HAP-1 (cell line): ENCODE results near the gene CSF1R.

ENCODE experiments used
- DNase-seq, 2 experiments: peaks; one replicate each; pipeline ENCODE4 v3.0.0-alpha.2; 2016 to 2020; ENCODE audit warnings: low spot score in 2 of 2
- H3K27me3 ChIP-seq: fragments of 250-450 bp; sonication (Bioruptor Pico); 2 replicates; pipeline ENCODE4 v1.5.1; 2020; ENCODE audit warnings: low read depth, mild to moderate bottlenecking, moderate library complexity
- H3K36me3 ChIP-seq: fragments of 250-450 bp; sonication (Bioruptor Pico); replicated peaks from 2 replicates; pipeline ENCODE4 v1.5.1; 2020; ENCODE audit warnings: mild to moderate bottlenecking
- H3K4me1 ChIP-seq: fragments of 250-450 bp; sonication (Bioruptor Pico); 2 replicates; pipeline ENCODE4 v1.5.1; 2020; ENCODE audit warnings: mild to moderate bottlenecking
- H3K4me3 ChIP-seq: fragments of 250-450 bp; sonication (Bioruptor Pico); 2 replicates; pipeline ENCODE4 v1.5.1; 2020; ENCODE audit warnings: mild to moderate bottlenecking, moderate library complexity
- H3K9me3 ChIP-seq: fragments of 250-450 bp; sonication (Bioruptor Pico); 2 replicates; pipeline ENCODE4 v1.5.1; 2020; ENCODE audit warnings: mild to moderate bottlenecking, moderate library complexity
- in situ Hi-C: fragments of 300-500 bp; cut with MboI; formaldehyde crosslinking; loops from 3 replicates; pipeline ENCODE4 v1.14.3; 2020; ENCODE audit warnings: low sequenced_read_pairs, inconsistent platforms, mixed read lengths

CSF1R gene

DNA sequence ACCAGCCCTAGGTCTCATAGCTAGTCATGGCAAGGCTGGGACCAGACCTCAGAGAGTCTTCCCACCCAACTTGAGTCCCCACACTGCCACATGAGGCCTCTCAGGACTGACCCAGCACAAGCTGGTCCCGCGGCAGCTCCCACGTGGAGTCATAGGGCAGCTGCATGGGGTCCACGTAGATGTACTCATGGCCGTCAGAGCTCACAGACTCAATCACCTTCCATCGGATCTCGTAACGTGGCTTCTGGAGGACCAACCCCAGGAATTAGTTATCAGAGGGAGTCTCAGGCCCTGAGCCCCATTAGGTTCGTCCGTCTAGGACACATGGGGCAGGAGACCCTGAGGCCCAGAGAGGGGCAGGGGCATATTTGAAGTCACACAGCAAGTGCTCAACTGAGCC, 39.0 kb upstream of the CSF1R start:
- H3K9me3 ChIP-seq, result no peaks in the 10 kb centered on the region
- H3K27me3 ChIP-seq, result no peaks in the 10 kb centered on the region
- no peaks in the 10 kb centered on the region for H3K4me1 ChIP-seq
- H3K36me3 ChIP-seq, result no peaks in the 10 kb centered on the region
- no peak for DNase-seq
- in situ Hi-C loops, result loop anchor here (10.0 kb wide), 1 partner anchor 309 kb away; no protein-coding TSS in a partner anchor
- no peak overlapping the region for H3K4me3 ChIP-seq

- Histone ChIP-seq H3K4me1 (no peaks in the 10 kb centered on the region), H3K27me3 (no peaks in the 10 kb centered on the region), H3K36me3 (no peaks in the 10 kb centered on the region), H3K9me3 (no peaks in the 10 kb centered on the region), H3K4me3 (no peak overlapping the region)
- no peak for DNase-seq
- in situ Hi-C loops, result loop anchor here (10.0 kb wide), 1 partner anchor 310 kb away; no protein-coding TSS in a partner anchor
These were observed 38.2 kb upstream of the CSF1R start for GRCh38 chr5:150124596-150124995.

- no peak for DNase-seq
- in situ Hi-C loops, result loop anchor here (10.0 kb wide), 1 partner anchor 311 kb away; no protein-coding TSS in a partner anchor
- Histone ChIP-seq H3K36me3 (no peaks in the 10 kb centered on the region), H3K27me3 (no peaks in the 10 kb centered on the region), H3K9me3 (no peaks in the 10 kb centered on the region), H3K4me3 (no peak overlapping the region), H3K4me1 (no peaks in the 10 kb centered on the region)
These were observed 37.8 kb upstream of the CSF1R start for GRCh38 chr5:150124111-150124557.

- no peaks in the 10 kb centered on the region for H3K27me3 ChIP-seq
- no peak overlapping the region for H3K4me3 ChIP-seq
- H3K4me1 ChIP-seq, result no peaks in the 10 kb centered on the region
- H3K36me3 ChIP-seq, result no peaks in the 10 kb centered on the region
- in situ Hi-C loops, result loop anchor here (10.0 kb wide), 1 partner anchor 311 kb away; no protein-coding TSS in a partner anchor
- no peaks in the 10 kb centered on the region for H3K9me3 ChIP-seq
- DNase-seq, result no peak
These were observed 37.2 kb upstream of the CSF1R start for GRCh38 chr5:150123542-150123941.

GRCh38 chr5:150122536-150123481, 36.5 kb upstream of the CSF1R start:
- no peak for DNase-seq
- H3K9me3 ChIP-seq, result no peaks in the 10 kb centered on the region
- no peaks in the 10 kb centered on the region for H3K4me1 ChIP-seq
- H3K36me3 ChIP-seq, result no peaks in the 10 kb centered on the region
- no peaks in the 10 kb centered on the region for H3K27me3 ChIP-seq
- in situ Hi-C loops, result loop anchor here (10.0 kb wide), 1 partner anchor 312 kb away; no protein-coding TSS in a partner anchor
- no peak overlapping the region for H3K4me3 ChIP-seq

GRCh38 chr5:150122158-150122510, 35.8 kb upstream of the CSF1R start:
- no peaks in the 10 kb centered on the region for H3K36me3 ChIP-seq
- in situ Hi-C loops, result loop anchor here (10.0 kb wide), 1 partner anchor 313 kb away; no protein-coding TSS in a partner anchor
- no peak overlapping the region for H3K4me3 ChIP-seq
- no peaks in the 10 kb centered on the region for H3K9me3 ChIP-seq
- H3K27me3 ChIP-seq, result no peaks in the 10 kb centered on the region
- no peak for DNase-seq
- no peaks in the 10 kb centered on the region for H3K4me1 ChIP-seq

DNA sequence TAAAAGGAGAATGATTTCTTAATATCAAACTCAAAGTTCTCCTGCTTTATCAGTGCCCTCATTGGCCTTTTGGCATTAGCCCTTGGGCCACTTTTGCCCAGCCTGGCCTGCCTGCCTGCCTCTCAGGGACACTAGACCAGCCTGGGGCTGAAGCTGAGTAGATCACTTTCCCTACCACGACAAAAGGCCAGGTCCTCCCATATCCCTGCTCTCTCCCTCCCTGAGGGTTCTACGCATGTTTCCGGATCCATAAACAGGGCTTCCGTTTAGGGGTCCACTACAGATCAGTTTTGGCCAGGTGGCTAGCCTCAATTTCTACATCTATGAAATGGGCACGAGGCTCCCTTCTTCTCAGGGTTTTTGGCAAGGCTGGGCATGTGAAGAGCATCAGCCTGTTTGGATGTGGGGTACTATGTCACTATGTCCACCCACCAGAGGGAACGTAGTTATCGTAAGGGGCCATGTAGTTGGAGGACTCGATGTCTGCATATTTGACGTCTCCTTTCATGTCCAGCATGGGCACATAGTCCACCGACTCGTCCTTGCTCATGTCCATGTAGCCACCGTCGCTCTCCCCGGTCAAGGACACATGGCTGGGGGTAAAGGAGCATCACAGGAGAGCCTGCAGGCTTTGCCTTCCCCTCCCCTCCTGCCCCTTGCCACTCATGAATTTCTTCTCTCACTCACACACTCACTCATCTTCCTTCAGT, 35.2 kb upstream of the CSF1R start:
- no peak for DNase-seq
- Histone ChIP-seq H3K9me3 (no peaks in the 10 kb centered on the region), H3K4me1 (no peaks in the 10 kb centered on the region), H3K27me3 (no peaks in the 10 kb centered on the region), H3K4me3 (no peak overlapping the region), H3K36me3 (no peaks in the 10 kb centered on the region)
- in situ Hi-C loops, result loop anchor here (10.0 kb wide), 1 partner anchor 313 kb away; no protein-coding TSS in a partner anchor

GRCh38 chr5:150120617-150121447, 34.5 kb upstream of the CSF1R start:
- DNase-seq, result no peak
- Histone ChIP-seq H3K4me1 (no peaks in the 10 kb centered on the region), H3K9me3 (no peaks in the 10 kb centered on the region), H3K27me3 (no peaks in the 10 kb centered on the region), H3K36me3 (no peaks in the 10 kb centered on the region), H3K4me3 (no peak overlapping the region)
- in situ Hi-C loops, result loop anchor here (10.0 kb wide), 1 partner anchor 314 kb away; no protein-coding TSS in a partner anchor

GRCh38 chr5:150120062-150120441, 33.7 kb upstream of the CSF1R start:
- H3K4me1 ChIP-seq, result no peaks in the 10 kb centered on the region
- no peaks in the 10 kb centered on the region for H3K9me3 ChIP-seq
- H3K27me3 ChIP-seq, result no peaks in the 10 kb centered on the region
- H3K4me3 ChIP-seq, result no peak overlapping the region
- in situ Hi-C loops, result loop anchor here (10.0 kb wide), 1 partner anchor 315 kb away; no protein-coding TSS in a partner anchor
- no peaks in the 10 kb centered on the region for H3K36me3 ChIP-seq
- DNase-seq, result no peak

GRCh38 chr5:150119421-150120061, 33.2 kb upstream of the CSF1R start:
- Histone ChIP-seq H3K9me3 (no peaks in the 10 kb centered on the region), H3K4me3 (no peak overlapping the region), H3K36me3 (no peaks in the 10 kb centered on the region), H3K4me1 (no peaks in the 10 kb centered on the region), H3K27me3 (no peaks in the 10 kb centered on the region)
- in situ Hi-C loops, result loop anchor here (10.0 kb wide), 1 partner anchor 315 kb away; no protein-coding TSS in a partner anchor
- DNase-seq, result peak in 1 of 2 experiments; percentile 4

DNA sequence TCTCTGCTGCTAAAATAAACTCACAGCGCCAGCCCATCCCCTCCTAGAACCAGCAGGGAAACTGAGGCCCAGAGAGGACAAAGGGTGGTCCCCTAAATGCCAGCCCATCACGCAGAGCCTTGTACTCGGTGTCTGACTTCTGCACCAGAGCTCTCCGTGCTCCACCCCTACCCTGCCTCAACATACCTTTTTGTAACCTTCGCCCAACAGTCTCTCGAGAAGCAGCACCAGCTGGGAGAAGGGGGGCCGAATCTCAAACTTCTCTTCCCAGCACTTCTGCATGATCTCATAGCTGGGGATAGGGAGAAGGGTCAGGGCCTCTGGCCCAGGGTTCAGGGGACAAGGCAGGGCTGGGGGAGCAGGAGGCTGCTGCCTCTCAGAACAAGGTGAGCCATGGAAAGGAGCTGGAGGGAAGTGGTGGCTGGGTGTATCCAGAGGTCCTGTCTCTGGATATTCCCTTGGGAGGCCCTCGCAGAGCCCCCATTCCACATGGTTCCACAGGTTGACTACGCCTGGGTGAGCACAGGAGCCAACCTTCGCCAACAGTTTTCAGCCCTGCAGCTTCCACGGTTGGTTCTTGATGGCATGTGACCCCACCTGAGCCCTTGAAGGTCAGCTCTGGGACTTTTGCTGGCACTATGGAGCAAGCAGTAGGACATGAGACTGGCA, 32.3 kb upstream of the CSF1R start:
- no peaks in the 10 kb centered on the region for H3K36me3 ChIP-seq
- H3K4me3 ChIP-seq, result no peak overlapping the region
- no peaks in the 10 kb centered on the region for H3K4me1 ChIP-seq
- in situ Hi-C loops, result no loop called here
- no peaks in the 10 kb centered on the region for H3K27me3 ChIP-seq
- no peaks in the 10 kb centered on the region for H3K9me3 ChIP-seq
- peak in 1 of 2 experiments; percentile 4 for DNase-seq

GRCh38 chr5:150117945-150118560, 31.7 kb upstream of the CSF1R start:
- in situ Hi-C loops, result no loop called here
- H3K27me3 ChIP-seq, result no peaks in the 10 kb centered on the region

More at GRCh38 chr5:150117945-150118560, 31.7 kb upstream of the CSF1R start:
- no peak overlapping the region for H3K4me3 ChIP-seq
- peaks cover under 1% of the 10 kb centered on the region for H3K4me1 ChIP-seq
- H3K36me3 ChIP-seq, result no peaks in the 10 kb centered on the region
- H3K9me3 ChIP-seq, result no peaks in the 10 kb centered on the region
- peak in 1 of 2 experiments; percentile 2 for DNase-seq
